Spleen (tissue), 11 donors: Measurements from ENCODE around the gene RNLS. TPM values are rescaled to one million over a fixed set of nuclear protein-coding genes. Genes with fewer than 3 reads are reported as not detected.
A peak's percentile ranks its signal among the peaks of the same experiment; 100 is the strongest.

Source experiments
- DNase-seq: peaks from one replicate; pipeline ENCODE4 v3.0.0-alpha.2; 2020
- H3K27ac ChIP-seq, 8 donors: fragments of 200-600 bp; sonication (generic) in 7 of 8; 1 replicate in 4 of 8; 2 replicates in 4 of 8; pipeline versions ENCODE4 v1.5.0 to v1.8.0; 2016 to 2021; ENCODE audit warnings: inconsistent platforms in 4 of 8, mild to moderate bottlenecking in 4 of 8, moderate library complexity in 1 of 8
- H3K27me3 ChIP-seq, 7 donors: fragments of 200-600 bp; sonication (generic) in 6 of 7; replicated peaks in 1 of 7; 1 replicate in 4 of 7; 2 replicates in 3 of 7; pipeline versions ENCODE4 v1.5.0 to v1.8.0; 2016 to 2021; ENCODE audit warnings: inconsistent platforms in 3 of 7, mild to moderate bottlenecking in 1 of 7
- H3K36me3 ChIP-seq, 6 donors: fragments of 200-600 bp; sonication (generic) in 5 of 6; 1 replicate in 4 of 6; 2 replicates in 2 of 6; pipeline versions ENCODE4 v1.5.0 to v1.8.0; 2016 to 2021; ENCODE audit warnings: inconsistent platforms in 2 of 6
- H3K4me1 ChIP-seq, 6 donors: fragments of 200-600 bp; sonication (generic) in 5 of 6; 1 replicate in 3 of 6; 2 replicates in 3 of 6; pipeline versions ENCODE4 v1.5.0 to v1.8.0; 2016 to 2021; ENCODE audit warnings: inconsistent platforms in 3 of 6
- H3K4me3 ChIP-seq, 8 donors: fragments of 200-600 bp; sonication (generic) in 7 of 8; 1 replicate in 4 of 8; 2 replicates in 4 of 8; pipeline versions ENCODE4 v1.5.0 to v1.8.0; 2016 to 2021; ENCODE audit warnings: inconsistent platforms in 4 of 8, mild to moderate bottlenecking in 4 of 8, moderate library complexity in 2 of 8
- H3K9me3 ChIP-seq, 8 donors: fragments of 200-600 bp; sonication (generic) in 7 of 8; 1 replicate in 4 of 8; 2 replicates in 4 of 8; pipeline versions ENCODE4 v1.5.0 to v1.8.0; 2016 to 2021; ENCODE audit warnings: inconsistent platforms in 4 of 8
- POLR2A ChIP-seq, 3 donors: fragments of 450-650 bp; IDR thresholded peaks; one replicate each; pipeline ENCODE4 v1.5.1; 2017; ENCODE audit warnings: antibody characterized with exemption in 3 of 3, mild to moderate bottlenecking in 1 of 3
- POLR2AphosphoS5 ChIP-seq, 3 donors: sonication (generic); formaldehyde crosslinking; IDR thresholded peaks; one replicate each; pipeline ENCODE4 v1.5.1; 2017; ENCODE audit warnings: antibody characterized with exemption in 3 of 3
- WGBS, 5 donors: extraction: QIAGEN DNeasy Blood & Tissue Kit in 3 of 5; methylation state at CpG; one replicate each; pipeline versions ENCODE4 v1.1.5 to v1.1.7; 2013 to 2018; 5-methylcytosine and 5-hydroxymethylcytosine counted together
- intact Hi-C: fragments of 100-400 bp; cut with DNase I; formaldehyde crosslinking; loops from one replicate; pipeline ENCODE4 v1.15.0; 2023; ENCODE audit warnings: low total_unique reads
- polyA plus RNA-seq, 3 donors: library from polyadenylated mRNA; stranded (reverse); fragments of 200-250 nt; gene quantifications; one replicate each; pipeline ENCODE4 v1.2.1, GENCODE V29; 2013
- total RNA-seq, 7 donors: library from RNA; depleted of rRNA in 3 of 7; stranded (reverse); fragments of >200 nt in 3 of 7; fragmentation: NEBNext Ultra II Directional in 4 of 7; extraction: Animal tissue kit (Norgen Biotek cat#: 25700) in 4 of 7; gene quantifications; one replicate each; pipeline versions ENCODE4 v1.1.0 to v1.2.1, GENCODE V29; 2016 to 2021
- TF ChIP-seq, protein P1 (sequence below), 11 experiments: fragments of 200-600 bp in 7 of 11; fragments of 450-650 bp in 4 of 11; sonication (generic) in 4 of 11; IDR thresholded peaks in 8 of 11; conservative IDR thresholded peaks in 3 of 11; 1 replicate in 7 of 11; 2 replicates in 4 of 11; pipeline versions ENCODE4 v1.4.0 to v1.8.0; 2016 to 2021; ENCODE audit warnings: antibody characterized with exemption in 11 of 11, inconsistent platforms in 4 of 11, mild to moderate bottlenecking in 1 of 11
- donor health status: healthy with polysubstance abuse.
- donor health status: DM: no; HTN: no; CAD: no; lungs with moderate emphysema.
- donor health status: DM: no; HTN: no; CAD: no.
- donor health status: Bipolar disorder and iron deficiency.
- donor health status: healthy.
- donor health status: DM: no; HTN: no; CAD: no.
- donor health status: DM: yes; HTN: yes; CAD: no.

Gene RNLS
- total and polyA plus RNA-seq, 10 donors: 4.5 to 28.8 (median 8.5) TPM

DNA sequence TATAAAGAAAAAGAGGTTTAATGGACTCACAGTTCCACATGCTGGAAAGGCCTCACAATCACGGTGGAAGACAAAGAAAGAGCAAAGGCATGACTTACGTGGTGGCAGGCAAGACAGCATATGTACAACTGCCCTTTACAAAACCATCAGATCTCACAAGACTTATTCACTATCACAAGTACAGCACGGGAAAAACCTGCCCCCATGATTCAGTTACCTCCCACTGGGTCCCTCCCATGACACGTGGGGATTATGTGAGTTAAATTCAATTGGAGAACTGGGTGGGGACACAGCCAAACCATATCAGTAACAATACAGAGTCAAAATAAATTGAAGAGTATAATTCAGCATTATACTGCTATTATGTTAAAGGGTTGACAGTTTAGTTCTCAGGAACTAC lies 37.8 kb downstream of the RNLS start:
- Histone ChIP-seq H3K27me3 (no peaks in the 10 kb centered on the region), H3K36me3 (no peaks in the 10 kb centered on the region), H3K4me3 (no peak overlapping the region), H3K4me1 (peaks cover 0 to 3% (median 0%) of the 10 kb centered on the region in 6 donors), H3K27ac (no peak overlapping the region), H3K9me3 (no peaks in the 10 kb centered on the region)
- intact Hi-C loops: no loop called here
- TF ChIP-seq POLR2AphosphoS5 (IDR thresholded peaks at IDR 0.05) (no peak), POLR2A (IDR thresholded peaks at IDR 0.05) (no peak)
- TF ChIP-seq, protein P1, sequence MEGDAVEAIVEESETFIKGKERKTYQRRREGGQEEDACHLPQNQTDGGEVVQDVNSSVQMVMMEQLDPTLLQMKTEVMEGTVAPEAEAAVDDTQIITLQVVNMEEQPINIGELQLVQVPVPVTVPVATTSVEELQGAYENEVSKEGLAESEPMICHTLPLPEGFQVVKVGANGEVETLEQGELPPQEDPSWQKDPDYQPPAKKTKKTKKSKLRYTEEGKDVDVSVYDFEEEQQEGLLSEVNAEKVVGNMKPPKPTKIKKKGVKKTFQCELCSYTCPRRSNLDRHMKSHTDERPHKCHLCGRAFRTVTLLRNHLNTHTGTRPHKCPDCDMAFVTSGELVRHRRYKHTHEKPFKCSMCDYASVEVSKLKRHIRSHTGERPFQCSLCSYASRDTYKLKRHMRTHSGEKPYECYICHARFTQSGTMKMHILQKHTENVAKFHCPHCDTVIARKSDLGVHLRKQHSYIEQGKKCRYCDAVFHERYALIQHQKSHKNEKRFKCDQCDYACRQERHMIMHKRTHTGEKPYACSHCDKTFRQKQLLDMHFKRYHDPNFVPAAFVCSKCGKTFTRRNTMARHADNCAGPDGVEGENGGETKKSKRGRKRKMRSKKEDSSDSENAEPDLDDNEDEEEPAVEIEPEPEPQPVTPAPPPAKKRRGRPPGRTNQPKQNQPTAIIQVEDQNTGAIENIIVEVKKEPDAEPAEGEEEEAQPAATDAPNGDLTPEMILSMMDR (IDR thresholded peaks at IDR 0.05 in 8 of 11, conservative IDR thresholded peaks at IDR 0.05 in 3 of 11): no peak
- no peak for DNase-seq
- WGBS, 5 donors: 62 to 89% (median 79%) methylated on average over 4 of the region's 4 CpGs

DNA sequence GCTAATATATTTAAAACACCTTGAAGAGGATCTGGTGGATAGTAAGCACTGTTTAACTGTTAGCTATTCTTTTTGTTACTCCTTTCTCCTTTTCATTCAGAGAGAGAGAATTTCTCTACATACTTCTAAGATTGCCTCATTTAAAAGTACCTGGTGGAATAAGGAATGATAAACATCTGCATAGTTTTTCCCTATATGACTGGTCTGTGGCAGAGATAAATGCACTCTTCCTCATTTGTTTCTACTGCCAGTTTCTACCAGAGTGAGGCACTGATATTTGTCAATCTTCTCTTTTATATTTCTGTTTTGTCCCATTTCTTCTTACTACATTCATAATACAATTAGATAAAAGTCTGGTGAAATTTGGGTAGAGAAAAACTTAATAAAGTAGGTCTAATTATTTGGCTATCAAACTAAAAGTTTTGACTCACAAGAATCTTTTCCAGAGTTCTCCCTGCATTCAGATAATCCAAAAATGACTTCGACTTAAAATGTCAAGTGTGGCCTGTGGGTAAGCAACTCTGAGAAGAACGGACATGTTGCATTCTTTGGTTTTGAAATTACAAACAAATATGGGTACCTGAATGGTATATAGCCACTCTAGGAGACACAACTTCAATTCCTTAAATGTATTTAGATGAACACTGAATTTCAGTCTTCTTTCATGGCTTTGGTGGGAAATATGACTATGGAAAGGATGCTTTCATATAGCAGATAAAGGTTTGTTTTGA lies 38.8 kb downstream of the RNLS start:
- H3K4me3 ChIP-seq: no peak overlapping the region
- peaks cover 0 to 3% (median 0%) of the 10 kb centered on the region in 6 donors for H3K4me1 ChIP-seq
- H3K27ac ChIP-seq: no peak overlapping the region
- no peak for DNase-seq
- no peaks in the 10 kb centered on the region for H3K27me3 ChIP-seq
- intact Hi-C loops: no loop called here
- no peaks in the 10 kb centered on the region for H3K9me3 ChIP-seq
- H3K36me3 ChIP-seq: no peaks in the 10 kb centered on the region
- 81 to 94% (median 88%) methylated on average over 2 of the region's 2 CpGs for whole genome bisulfite sequencing, 5 donors
- TF ChIP-seq, protein P1 (IDR thresholded peaks at IDR 0.05 in 8 of 11, conservative IDR thresholded peaks at IDR 0.05 in 3 of 11): no peak
- TF ChIP-seq POLR2AphosphoS5 (IDR thresholded peaks at IDR 0.05) (no peak), POLR2A (IDR thresholded peaks at IDR 0.05) (no peak)

DNA sequence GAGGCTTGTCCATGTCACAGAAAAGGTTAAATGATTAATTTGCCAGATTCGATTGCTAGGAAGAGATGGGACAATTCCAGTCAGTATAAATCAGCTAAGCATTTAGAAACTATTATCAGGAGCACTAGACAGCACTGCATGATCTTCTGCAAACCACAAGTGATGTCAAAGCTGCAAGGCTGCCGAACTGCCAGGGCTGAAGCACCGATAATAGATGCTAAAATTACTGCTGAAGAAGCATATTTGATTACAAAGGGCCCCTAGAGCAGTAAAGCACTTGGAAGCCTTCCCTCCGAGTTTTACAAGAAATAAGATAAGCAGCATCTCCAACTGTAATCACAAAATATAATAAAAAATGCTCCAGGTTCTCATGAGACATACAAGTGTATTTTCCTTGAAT lies 40.6 kb downstream of the RNLS start:
- no peak for DNase-seq
- TF ChIP-seq, protein P1 (IDR thresholded peaks at IDR 0.05 in 8 of 11, conservative IDR thresholded peaks at IDR 0.05 in 3 of 11): no peak
- TF ChIP-seq POLR2A (IDR thresholded peaks at IDR 0.05): no peak
- no peak for TF ChIP-seq POLR2AphosphoS5 (IDR thresholded peaks at IDR 0.05)
- peaks cover 0 to 3% (median 0%) of the 10 kb centered on the region in 6 donors for H3K4me1 ChIP-seq
- intact Hi-C loops: no loop called here
- no peaks in the 10 kb centered on the region for H3K36me3 ChIP-seq
- H3K9me3 ChIP-seq: no peaks in the 10 kb centered on the region
- H3K27ac ChIP-seq: peak overlapping the region in 4 of 8 donors; percentile 52 to 75 (median 73)
- no peaks in the 10 kb centered on the region for H3K27me3 ChIP-seq
- H3K4me3 ChIP-seq: no peak overlapping the region
- WGBS, 5 donors: 72 to 88% (median 81%) methylated on average over 4 of the region's 4 CpGs

DNA sequence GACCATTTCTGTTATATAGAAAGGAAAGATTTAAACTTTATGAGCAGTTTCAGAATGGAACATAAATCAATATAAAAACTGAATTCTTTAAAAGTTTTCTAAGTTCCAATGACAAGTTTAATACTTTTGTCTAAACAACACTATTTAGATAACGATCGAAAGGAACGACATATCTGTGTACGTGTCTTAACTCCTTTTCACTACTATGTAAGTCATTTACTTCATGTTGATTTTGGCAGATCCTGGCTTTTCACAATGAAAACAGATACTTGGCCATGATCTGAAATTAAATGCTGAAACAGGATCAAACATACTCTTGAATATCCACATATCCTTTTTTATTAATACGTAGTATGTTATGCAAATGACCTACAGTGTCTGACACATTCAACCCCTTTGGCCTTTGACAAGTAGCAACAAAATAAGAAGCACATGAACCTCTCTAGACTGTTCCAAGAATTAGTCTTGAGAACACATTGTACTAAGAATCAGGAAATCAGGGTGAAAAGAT lies 41.9 kb downstream of the RNLS start:
- intact Hi-C loops: no loop called here

More for the DNA sequence above, 41.9 kb downstream of the RNLS start:
- no peaks in the 10 kb centered on the region for H3K27me3 ChIP-seq
- peak overlapping the region in 7 of 8 donors; percentile 6 to 75 (median 45) for H3K27ac ChIP-seq
- no peak for DNase-seq
- H3K36me3 ChIP-seq: no peaks in the 10 kb centered on the region
- H3K9me3 ChIP-seq: no peaks in the 10 kb centered on the region
- peaks cover 0 to 3% (median 0%) of the 10 kb centered on the region in 6 donors for H3K4me1 ChIP-seq
- H3K4me3 ChIP-seq: no peak overlapping the region
- TF ChIP-seq, protein P1 (IDR thresholded peaks at IDR 0.05 in 8 of 11, conservative IDR thresholded peaks at IDR 0.05 in 3 of 11): no peak
- TF ChIP-seq POLR2A (IDR thresholded peaks at IDR 0.05) (no peak), POLR2AphosphoS5 (IDR thresholded peaks at IDR 0.05) (no peak)
- WGBS, 5 donors: 79 to 87% (median 80%) methylated on average over 5 of the region's 5 CpGs
